ENCODE results near the gene TSC2.

DNA sequence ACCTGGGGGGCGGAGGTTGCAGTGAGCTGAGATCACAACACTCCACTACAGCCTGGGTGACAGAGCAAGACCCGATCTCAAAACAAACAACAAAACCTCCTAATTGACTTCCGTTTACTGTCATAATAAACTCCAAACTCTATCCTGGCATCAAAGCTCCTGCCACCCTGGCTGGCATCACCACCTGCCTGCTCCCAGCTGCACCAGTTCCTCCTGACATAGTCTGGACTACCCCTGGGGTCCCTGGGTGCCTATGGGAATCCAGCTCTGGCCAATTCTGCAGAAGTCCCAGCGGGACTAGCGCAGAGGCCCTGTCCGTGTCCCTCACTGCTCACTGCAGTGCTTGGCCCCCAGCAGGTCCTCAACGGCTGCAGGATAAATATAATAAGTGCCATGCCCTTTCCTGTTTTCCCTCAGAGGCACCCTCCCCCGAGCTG is 874 bp upstream of the TSC2 start:
- TF ChIP-seq, protein P1, sequence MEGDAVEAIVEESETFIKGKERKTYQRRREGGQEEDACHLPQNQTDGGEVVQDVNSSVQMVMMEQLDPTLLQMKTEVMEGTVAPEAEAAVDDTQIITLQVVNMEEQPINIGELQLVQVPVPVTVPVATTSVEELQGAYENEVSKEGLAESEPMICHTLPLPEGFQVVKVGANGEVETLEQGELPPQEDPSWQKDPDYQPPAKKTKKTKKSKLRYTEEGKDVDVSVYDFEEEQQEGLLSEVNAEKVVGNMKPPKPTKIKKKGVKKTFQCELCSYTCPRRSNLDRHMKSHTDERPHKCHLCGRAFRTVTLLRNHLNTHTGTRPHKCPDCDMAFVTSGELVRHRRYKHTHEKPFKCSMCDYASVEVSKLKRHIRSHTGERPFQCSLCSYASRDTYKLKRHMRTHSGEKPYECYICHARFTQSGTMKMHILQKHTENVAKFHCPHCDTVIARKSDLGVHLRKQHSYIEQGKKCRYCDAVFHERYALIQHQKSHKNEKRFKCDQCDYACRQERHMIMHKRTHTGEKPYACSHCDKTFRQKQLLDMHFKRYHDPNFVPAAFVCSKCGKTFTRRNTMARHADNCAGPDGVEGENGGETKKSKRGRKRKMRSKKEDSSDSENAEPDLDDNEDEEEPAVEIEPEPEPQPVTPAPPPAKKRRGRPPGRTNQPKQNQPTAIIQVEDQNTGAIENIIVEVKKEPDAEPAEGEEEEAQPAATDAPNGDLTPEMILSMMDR (IDR thresholded peaks at IDR 0.05): no peak
- no peak for TF ChIP-seq ZFX (IDR thresholded peaks at IDR 0.05; ENCODE audit: borderline replicate concordance)

Measured in 22Rv1 (cell line).